ENCODE data around the gene AGBL1.
"Not testable (repeated sequence)": the region's sequence is repeated elsewhere in the genome, so short reads cannot be mapped to it uniquely, and the experiment has no call there.

The AGBL1 gene

GRCh38 chr15:86876387-86876944 lies 796.8 kb downstream of the AGBL1 start:
- no peak for DNase-seq
- ATAC-seq, result no peak

GRCh38 chr15:86877171-86877631 lies 797.5 kb downstream of the AGBL1 start:
- no peak for DNase-seq
- ATAC-seq, result no peak

- not testable (repeated sequence) for DNase-seq, ATAC-seq
Observed at GRCh38 chr15:86878844-86879243, 799.2 kb downstream of the AGBL1 start.

- ATAC-seq (no peak), DNase-seq (no peak)
Observed at GRCh38 chr15:86879250-86880229, 799.9 kb downstream of the AGBL1 start.

GRCh38 chr15:86885616-86886015 lies 805.9 kb downstream of the AGBL1 start:
- no peak for DNase-seq

GRCh38 chr15:86892774-86893449 lies 813.2 kb downstream of the AGBL1 start:
- ATAC-seq (no peak), DNase-seq (no peak)

More at GRCh38 chr15:86885616-86886015, 805.9 kb downstream of the AGBL1 start:
- ATAC-seq, result no peak

GRCh38 chr15:86894269-86894668 lies 814.6 kb downstream of the AGBL1 start:
- ATAC-seq (no peak), DNase-seq (no peak)

GRCh38 chr15:86903642-86904421 lies 824.2 kb downstream of the AGBL1 start:
- no peak for ATAC-seq
- DNase-seq, result no peak

- ATAC-seq (no peak), DNase-seq (no peak)
Observed at GRCh38 chr15:86905625-86906256, 826.1 kb downstream of the AGBL1 start.

GRCh38 chr15:86906376-86906775 lies 826.7 kb downstream of the AGBL1 start:
- ATAC-seq, result no peak
- no peak for DNase-seq

- ATAC-seq, result no peak
- no peak for DNase-seq
Observed at GRCh38 chr15:86911022-86911421, 831.4 kb downstream of the AGBL1 start.

- no peak for ATAC-seq
- no peak for DNase-seq
Observed at GRCh38 chr15:86912661-86913060, 833.0 kb downstream of the AGBL1 start.

- no peak for ATAC-seq
- no peak for DNase-seq
Observed at GRCh38 chr15:86915811-86916331, 836.2 kb downstream of the AGBL1 start.

- DNase-seq (no peak), ATAC-seq (no peak)
Observed at GRCh38 chr15:86916671-86917360, 837.1 kb downstream of the AGBL1 start.

- DNase-seq (no peak), ATAC-seq (no peak)
Observed at GRCh38 chr15:86917361-86917671, 837.6 kb downstream of the AGBL1 start.

- ATAC-seq (no peak), DNase-seq (no peak)
Observed at GRCh38 chr15:86919581-86919980, 839.9 kb downstream of the AGBL1 start.

- no peak for ATAC-seq
Observed at GRCh38 chr15:86929461-86929860, 849.8 kb downstream of the AGBL1 start.

GRCh38 chr15:86932456-86932855 lies 852.8 kb downstream of the AGBL1 start:
- DNase-seq (no peak), ATAC-seq (no peak)

More at GRCh38 chr15:86929461-86929860, 849.8 kb downstream of the AGBL1 start:
- no peak for DNase-seq

GRCh38 chr15:86935841-86936240 lies 856.2 kb downstream of the AGBL1 start:
- ATAC-seq (no peak), DNase-seq (no peak)

GRCh38 chr15:86942285-86942684 lies 862.6 kb downstream of the AGBL1 start:
- DNase-seq (no peak), ATAC-seq (no peak)

GRCh38 chr15:86948719-86949118 lies 869.0 kb downstream of the AGBL1 start:
- no peak for ATAC-seq
- DNase-seq, result no peak
